ENCODE results near the gene ABCD1. TPM values are rescaled to one million over a fixed set of nuclear protein-coding genes. Genes with fewer than 3 reads are reported as not detected.

ABCD1 gene
- total RNA-seq, 4 donors from 2014 or later: 14.4 to 38.8 (median 22.0) TPM

- Histone ChIP-seq H3K27ac (no peak overlapping the region), H3K4me1 (peaks cover 0 to 36% (median 4%) of the 10 kb centered on the region in 3 donors), H3K9me3 (no peaks in the 10 kb centered on the region), H3K4me3 (no peak overlapping the region), H3K27me3 (no peaks in the 10 kb centered on the region), H3K36me3 (no peaks in the 10 kb centered on the region)
- ATAC-seq: no peak
- TF ChIP-seq POLR2A (IDR thresholded peaks at IDR 0.05) (no peak), EP300 (IDR thresholded peaks at IDR 0.05) (no peak), POLR2AphosphoS5 (IDR thresholded peaks at IDR 0.05) (no peak)
- TF ChIP-seq, protein P1, sequence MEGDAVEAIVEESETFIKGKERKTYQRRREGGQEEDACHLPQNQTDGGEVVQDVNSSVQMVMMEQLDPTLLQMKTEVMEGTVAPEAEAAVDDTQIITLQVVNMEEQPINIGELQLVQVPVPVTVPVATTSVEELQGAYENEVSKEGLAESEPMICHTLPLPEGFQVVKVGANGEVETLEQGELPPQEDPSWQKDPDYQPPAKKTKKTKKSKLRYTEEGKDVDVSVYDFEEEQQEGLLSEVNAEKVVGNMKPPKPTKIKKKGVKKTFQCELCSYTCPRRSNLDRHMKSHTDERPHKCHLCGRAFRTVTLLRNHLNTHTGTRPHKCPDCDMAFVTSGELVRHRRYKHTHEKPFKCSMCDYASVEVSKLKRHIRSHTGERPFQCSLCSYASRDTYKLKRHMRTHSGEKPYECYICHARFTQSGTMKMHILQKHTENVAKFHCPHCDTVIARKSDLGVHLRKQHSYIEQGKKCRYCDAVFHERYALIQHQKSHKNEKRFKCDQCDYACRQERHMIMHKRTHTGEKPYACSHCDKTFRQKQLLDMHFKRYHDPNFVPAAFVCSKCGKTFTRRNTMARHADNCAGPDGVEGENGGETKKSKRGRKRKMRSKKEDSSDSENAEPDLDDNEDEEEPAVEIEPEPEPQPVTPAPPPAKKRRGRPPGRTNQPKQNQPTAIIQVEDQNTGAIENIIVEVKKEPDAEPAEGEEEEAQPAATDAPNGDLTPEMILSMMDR (IDR thresholded peaks at IDR 0.05): no peak
- WGBS, 2 donors (ENCODE audit: low coverage in 1 of 2): no CpG with 5 or more reads among the region's 14 CpGs
Measured at GRCh38 chrX:153762626-153763173, 38.0 kb downstream of the ABCD1 start.

GRCh38 chrX:153763298-153763932, 38.8 kb downstream of the ABCD1 start:
- TF ChIP-seq, protein P1 (IDR thresholded peaks at IDR 0.05): no peak
- TF ChIP-seq POLR2A (IDR thresholded peaks at IDR 0.05) (no peak), POLR2AphosphoS5 (IDR thresholded peaks at IDR 0.05) (no peak), EP300 (IDR thresholded peaks at IDR 0.05) (no peak)
- 68% methylated on average over 5 of the region's 18 CpGs; no CpG with 5 or more reads in 1 of the 2 donors for WGBS, 2 donors (ENCODE audit: low coverage in 1 of 2)
- H3K4me1 ChIP-seq: peaks cover 0 to 36% (median 4%) of the 10 kb centered on the region in 3 donors
- no peaks in the 10 kb centered on the region for H3K27me3 ChIP-seq
- H3K9me3 ChIP-seq: no peaks in the 10 kb centered on the region
- H3K36me3 ChIP-seq: peaks cover 0 to 2% of the 10 kb centered on the region in 2 donors
- no peak overlapping the region for H3K27ac ChIP-seq
- H3K4me3 ChIP-seq: no peak overlapping the region
- no peak for ATAC-seq

DNA sequence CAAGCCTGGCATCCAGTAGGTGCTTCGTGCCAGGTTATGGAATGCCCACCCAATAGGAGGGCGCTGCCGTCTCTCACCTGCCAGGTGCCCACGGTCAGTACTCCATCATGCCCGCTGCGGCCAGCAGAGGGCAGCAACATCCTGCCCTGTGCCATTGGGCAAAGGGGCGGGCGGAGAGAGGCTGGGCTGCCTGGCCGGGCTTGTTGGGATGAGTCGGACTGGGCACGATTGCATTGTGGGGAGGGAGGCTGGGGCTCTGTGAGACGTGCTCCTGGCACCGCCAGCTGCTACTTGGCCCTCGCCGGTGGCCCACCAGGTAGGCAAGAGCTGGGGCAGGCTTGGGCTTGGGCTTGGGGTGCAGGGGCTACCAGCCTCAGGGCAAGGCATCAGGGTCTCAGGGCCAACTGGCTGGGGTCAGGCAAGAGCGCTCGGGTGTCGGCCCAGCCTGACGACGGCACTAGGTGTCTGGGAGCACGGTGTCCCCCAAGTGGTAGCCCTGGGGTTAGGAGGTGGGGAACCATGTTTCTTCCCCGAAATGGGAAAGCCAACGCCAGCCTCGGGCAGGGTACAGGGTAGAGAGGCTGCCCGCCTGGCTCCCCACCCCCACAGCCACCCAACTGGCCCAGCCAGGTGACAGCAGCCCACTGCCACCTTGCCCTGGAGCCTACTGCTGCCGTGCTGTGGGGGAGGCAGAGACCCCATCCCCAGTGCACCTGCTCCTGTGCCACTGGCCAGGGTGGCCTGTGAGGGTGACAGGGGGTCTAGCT, 39.5 kb downstream of the ABCD1 start, which contains the start of gene PLXNB3:
TSS of gene PLXNB3 (plus strand) at position 261 of the 767 bp plus-strand sequence. CDS start 1,287 bp downstream, outside the sequence.
- Histone ChIP-seq H3K27me3 (no peaks in the 10 kb centered on the region), H3K4me1 (peaks cover 0 to 36% (median 4%) of the 10 kb centered on the region in 3 donors), H3K9me3 (no peaks in the 10 kb centered on the region), H3K36me3 (peaks cover 0 to 10% of the 10 kb centered on the region in 2 donors), H3K4me3 (peak within 1 kb of the TSS; percentile 33 to 46), H3K27ac (peak within 1 kb of the TSS; percentile 15 to 83 (median 78))
- WGBS, 2 donors (ENCODE audit: low coverage in 1 of 2): no CpG with 5 or more reads among the region's 26 CpGs
- TF ChIP-seq POLR2A (IDR thresholded peaks at IDR 0.05) (no peak), EP300 (IDR thresholded peaks at IDR 0.05) (no peak), POLR2AphosphoS5 (IDR thresholded peaks at IDR 0.05) (peak; percentile 32)
- TF ChIP-seq, protein P1 (IDR thresholded peaks at IDR 0.05): peak in 3 of 4 experiments; percentile 78 to 92 (median 79)
- ATAC-seq: peak; percentile 77

DNA sequence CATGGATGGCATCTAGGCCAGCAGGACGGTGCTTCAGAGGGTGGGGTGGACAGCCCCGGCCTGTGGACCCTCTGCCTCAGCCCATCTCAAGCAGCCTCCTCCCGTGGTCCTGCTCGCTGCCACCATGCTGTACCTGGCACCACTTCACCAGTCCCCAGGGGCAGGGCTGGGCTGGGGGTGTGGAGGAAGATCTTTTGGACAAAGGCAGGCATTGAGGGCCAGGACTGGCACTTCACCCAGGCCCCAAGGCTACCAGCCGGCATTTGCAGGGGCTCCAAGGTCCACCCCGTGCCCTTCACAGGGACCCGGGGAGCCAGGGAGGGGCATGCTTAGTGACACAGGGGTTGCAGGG, 40.1 kb downstream of the ABCD1 start:
- no peak for ATAC-seq
- no peaks in the 10 kb centered on the region for H3K9me3 ChIP-seq
- peaks cover 0 to 36% (median 4%) of the 10 kb centered on the region in 3 donors for H3K4me1 ChIP-seq
- WGBS, 2 donors (ENCODE audit: low coverage in 1 of 2): no CpG with 5 or more reads among the region's 7 CpGs
- H3K27me3 ChIP-seq: no peaks in the 10 kb centered on the region
- peak overlapping the region; percentile 33 to 46 for H3K4me3 ChIP-seq
- peaks cover 0 to 16% of the 10 kb centered on the region in 2 donors for H3K36me3 ChIP-seq
- TF ChIP-seq POLR2A (IDR thresholded peaks at IDR 0.05) (no peak), EP300 (IDR thresholded peaks at IDR 0.05) (no peak), POLR2AphosphoS5 (IDR thresholded peaks at IDR 0.05) (no peak)
- TF ChIP-seq, protein P1 (IDR thresholded peaks at IDR 0.05): no peak
- peak overlapping the region; percentile 15 to 83 (median 78) for H3K27ac ChIP-seq

All from gastroesophageal sphincter (tissue), 4 donors.